HEK293T (cell line): ENCODE data around the gene KCTD8.

Experiments
- NFRKB ChIP-seq: fragments of 450-650 bp; IDR thresholded peaks from 2 replicates; pipeline ENCODE4 v1.6.1; 2016; ENCODE audit warnings: mild to moderate bottlenecking, moderate library complexity
- TARDBP ChIP-seq: fragments of 450-650 bp; IDR thresholded peaks from 2 replicates; pipeline ENCODE4 v1.6.1; 2016

- no peak for TF ChIP-seq NFRKB
- no peak for TF ChIP-seq TARDBP
Observed at GRCh38 chr4:44415251-44415650, 33.4 kb downstream of the KCTD8 start.
